ENCODE data around the gene FOXI1.

The FOXI1 gene

GRCh38 chr5:170104710-170105109 is 987 bp upstream of the FOXI1 start:
- DNase-seq (ENCODE audit: extremely low read depth, low read depth) = no peak
- TF ChIP-seq, protein P1, sequence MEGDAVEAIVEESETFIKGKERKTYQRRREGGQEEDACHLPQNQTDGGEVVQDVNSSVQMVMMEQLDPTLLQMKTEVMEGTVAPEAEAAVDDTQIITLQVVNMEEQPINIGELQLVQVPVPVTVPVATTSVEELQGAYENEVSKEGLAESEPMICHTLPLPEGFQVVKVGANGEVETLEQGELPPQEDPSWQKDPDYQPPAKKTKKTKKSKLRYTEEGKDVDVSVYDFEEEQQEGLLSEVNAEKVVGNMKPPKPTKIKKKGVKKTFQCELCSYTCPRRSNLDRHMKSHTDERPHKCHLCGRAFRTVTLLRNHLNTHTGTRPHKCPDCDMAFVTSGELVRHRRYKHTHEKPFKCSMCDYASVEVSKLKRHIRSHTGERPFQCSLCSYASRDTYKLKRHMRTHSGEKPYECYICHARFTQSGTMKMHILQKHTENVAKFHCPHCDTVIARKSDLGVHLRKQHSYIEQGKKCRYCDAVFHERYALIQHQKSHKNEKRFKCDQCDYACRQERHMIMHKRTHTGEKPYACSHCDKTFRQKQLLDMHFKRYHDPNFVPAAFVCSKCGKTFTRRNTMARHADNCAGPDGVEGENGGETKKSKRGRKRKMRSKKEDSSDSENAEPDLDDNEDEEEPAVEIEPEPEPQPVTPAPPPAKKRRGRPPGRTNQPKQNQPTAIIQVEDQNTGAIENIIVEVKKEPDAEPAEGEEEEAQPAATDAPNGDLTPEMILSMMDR (IDR thresholded peaks at IDR 0.05; ENCODE audit: low read depth, low read length) = no peak

DNA sequence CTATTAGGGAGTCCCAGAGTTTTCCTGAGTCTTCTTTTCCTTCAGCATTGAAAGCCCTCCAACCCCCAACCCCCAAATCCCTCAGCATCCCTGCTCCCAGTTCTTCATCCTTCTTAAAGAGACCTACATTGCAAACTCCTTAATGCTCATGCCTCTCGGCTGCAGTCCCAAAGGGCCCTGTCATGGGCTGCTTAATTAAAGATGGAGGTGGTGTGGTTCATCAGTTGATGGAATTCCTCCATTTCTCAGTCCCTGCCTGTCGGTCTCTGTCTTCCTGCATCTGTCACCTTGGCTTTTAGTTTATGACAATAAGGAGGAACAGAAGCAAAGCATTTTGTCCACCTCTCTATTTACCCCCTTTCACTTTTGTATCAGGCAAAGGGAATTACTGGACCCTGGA is 2.0 kb downstream of the FOXI1 start:
- DNase-seq (ENCODE audit: extremely low read depth, low read depth) = no peak
- TF ChIP-seq, protein P1 (IDR thresholded peaks at IDR 0.05; ENCODE audit: low read depth, low read length) = no peak

DNA sequence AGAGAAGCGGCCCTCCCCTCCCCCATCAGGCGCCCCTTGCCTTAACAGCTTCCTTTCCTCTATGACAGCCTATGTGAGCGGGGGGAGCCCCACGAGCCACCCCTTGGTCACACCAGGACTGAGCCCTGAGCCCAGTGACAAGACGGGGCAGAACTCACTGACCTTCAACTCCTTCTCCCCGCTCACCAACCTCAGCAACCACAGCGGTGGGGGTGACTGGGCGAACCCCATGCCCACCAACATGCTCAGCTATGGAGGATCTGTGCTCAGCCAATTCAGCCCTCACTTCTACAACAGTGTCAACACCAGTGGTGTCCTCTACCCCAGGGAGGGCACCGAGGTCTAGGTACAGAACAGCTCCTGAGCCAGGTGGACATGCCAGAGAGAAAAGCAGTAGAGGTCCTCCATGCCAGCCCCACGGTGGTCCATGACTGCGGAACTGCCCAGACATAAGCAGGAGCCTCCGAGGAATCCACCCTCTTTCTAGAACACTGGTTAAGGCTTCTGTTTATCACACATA is 2.6 kb downstream of the FOXI1 start:
- no peak for DNase-seq (ENCODE audit: extremely low read depth, low read depth)
- TF ChIP-seq, protein P1 (IDR thresholded peaks at IDR 0.05; ENCODE audit: low read depth, low read length) = no peak

GRCh38 chr5:170109059-170110031 is 3.6 kb downstream of the FOXI1 start:
- no peak for DNase-seq (ENCODE audit: extremely low read depth, low read depth)
- TF ChIP-seq, protein P1 (IDR thresholded peaks at IDR 0.05; ENCODE audit: low read depth, low read length) = no peak

- DNase-seq (ENCODE audit: extremely low read depth, low read depth) = no peak
- TF ChIP-seq, protein P1 (IDR thresholded peaks at IDR 0.05; ENCODE audit: low read depth, low read length) = no peak
Measured at GRCh38 chr5:170110403-170111087, 4.8 kb downstream of the FOXI1 start.

- no peak for DNase-seq (ENCODE audit: extremely low read depth, low read depth)
Measured at GRCh38 chr5:170111088-170111785, 5.5 kb downstream of the FOXI1 start.

More at GRCh38 chr5:170111088-170111785, 5.5 kb downstream of the FOXI1 start:
- TF ChIP-seq, protein P1 (IDR thresholded peaks at IDR 0.05; ENCODE audit: low read depth, low read length) = no peak

All from AG09319 (cell line).